ENCODE data around the gene SLC22A23.
"Not testable (repeated sequence)": the region's sequence is repeated elsewhere in the genome, so short reads cannot be mapped to it uniquely, and the experiment has no call there.

DNA sequence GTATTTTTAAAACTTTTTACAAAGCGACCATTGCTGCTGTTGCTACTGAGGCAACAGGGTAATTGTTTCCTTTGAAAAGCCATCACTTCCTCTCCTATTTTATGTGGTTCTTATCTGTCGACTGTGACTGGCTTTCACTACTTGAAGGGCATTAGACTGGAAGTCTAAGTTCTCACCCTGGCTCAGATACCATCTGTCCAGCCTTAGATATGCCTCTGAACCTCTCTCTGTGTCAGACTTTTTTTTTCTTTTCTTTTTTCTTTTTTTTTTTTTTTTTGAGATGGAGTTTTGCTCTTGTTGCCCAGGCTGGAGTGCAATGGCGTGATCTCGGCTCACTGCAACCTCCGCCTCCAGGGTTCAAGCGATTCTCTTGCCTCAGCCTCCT, 78.5 kb downstream of the SLC22A23 start:
- TF ChIP-seq POLR2A (IDR thresholded peaks at IDR 0.05), result not testable (repeated sequence)
- TF ChIP-seq, protein P1, sequence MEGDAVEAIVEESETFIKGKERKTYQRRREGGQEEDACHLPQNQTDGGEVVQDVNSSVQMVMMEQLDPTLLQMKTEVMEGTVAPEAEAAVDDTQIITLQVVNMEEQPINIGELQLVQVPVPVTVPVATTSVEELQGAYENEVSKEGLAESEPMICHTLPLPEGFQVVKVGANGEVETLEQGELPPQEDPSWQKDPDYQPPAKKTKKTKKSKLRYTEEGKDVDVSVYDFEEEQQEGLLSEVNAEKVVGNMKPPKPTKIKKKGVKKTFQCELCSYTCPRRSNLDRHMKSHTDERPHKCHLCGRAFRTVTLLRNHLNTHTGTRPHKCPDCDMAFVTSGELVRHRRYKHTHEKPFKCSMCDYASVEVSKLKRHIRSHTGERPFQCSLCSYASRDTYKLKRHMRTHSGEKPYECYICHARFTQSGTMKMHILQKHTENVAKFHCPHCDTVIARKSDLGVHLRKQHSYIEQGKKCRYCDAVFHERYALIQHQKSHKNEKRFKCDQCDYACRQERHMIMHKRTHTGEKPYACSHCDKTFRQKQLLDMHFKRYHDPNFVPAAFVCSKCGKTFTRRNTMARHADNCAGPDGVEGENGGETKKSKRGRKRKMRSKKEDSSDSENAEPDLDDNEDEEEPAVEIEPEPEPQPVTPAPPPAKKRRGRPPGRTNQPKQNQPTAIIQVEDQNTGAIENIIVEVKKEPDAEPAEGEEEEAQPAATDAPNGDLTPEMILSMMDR (IDR thresholded peaks at IDR 0.05), result not testable (repeated sequence)
